IPS DF 6.9 (cell line): ENCODE results near the gene LRP8.
A peak's percentile ranks its signal among the peaks of the same experiment; 100 is the strongest.
"Not testable (repeated sequence)": the region's sequence is repeated elsewhere in the genome, so short reads cannot be mapped to it uniquely, and the experiment has no call there.

Experiments used
- DNase-seq: peaks from one replicate; pipeline ENCODE4 v3.0.0-alpha.2; 2013; ENCODE audit warnings: low read depth, low spot score
- H3K27ac ChIP-seq: one replicate; pipeline ENCODE4 v1.5.1; 2013; ENCODE audit warnings: low read length, control low read depth
- H3K27me3 ChIP-seq: 2 replicates; pipeline ENCODE4 v1.6.1; 2013; ENCODE audit warnings: mild to moderate bottlenecking, low read length; ENCODE audit not compliant: control insufficient read depth, insufficient read depth
- H3K36me3 ChIP-seq: 2 replicates; pipeline ENCODE4 v1.6.1; 2013; ENCODE audit warnings: low read length; ENCODE audit not compliant: control insufficient read depth, insufficient read depth
- H3K4me1 ChIP-seq: 2 replicates; pipeline ENCODE4 v1.6.1; 2013; ENCODE audit warnings: low read length; ENCODE audit not compliant: control insufficient read depth, insufficient read depth
- H3K4me3 ChIP-seq: 2 replicates; pipeline ENCODE4 v1.5.1; 2013; ENCODE audit warnings: mild to moderate bottlenecking, low read length
- H3K9me3 ChIP-seq: 2 replicates; pipeline ENCODE4 v1.6.1; 2013; ENCODE audit warnings: low read length, inconsistent platforms; ENCODE audit not compliant: control insufficient read depth, insufficient read depth
- WGBS: extraction: QIAGEN DNeasy Blood & Tissue Kit; methylation state at CpG from one replicate; pipeline ENCODE4 v1.1.7; 2013; ENCODE audit warnings: mixed read lengths, missing lambda C conversion rate; ENCODE audit not compliant: insufficient read length, insufficient coverage; 5-methylcytosine and 5-hydroxymethylcytosine counted together

Gene LRP8

GRCh38 chr1:53210352-53210751 is 117.5 kb downstream of the LRP8 start:
- no peak overlapping the region for H3K27ac ChIP-seq
- H3K36me3 ChIP-seq = peaks cover 14% of the 10 kb centered on the region
- DNase-seq = no peak

GRCh38 chr1:53207726-53208125 is 120.1 kb downstream of the LRP8 start:
- no peaks in the 10 kb centered on the region for H3K27me3 ChIP-seq
- no peak for DNase-seq
- H3K36me3 ChIP-seq = peaks cover 11% of the 10 kb centered on the region; the same call in 1 of the 2 replicates
- no peak overlapping the region for H3K27ac ChIP-seq
- WGBS = no CpG with 5 or more reads among the region's 1 CpG
- H3K4me1 ChIP-seq = no peaks in the 10 kb centered on the region
- H3K4me3 ChIP-seq = no peak overlapping the region
- peaks cover 6% of the 10 kb centered on the region; the same call in 1 of the 2 replicates for H3K9me3 ChIP-seq

More at GRCh38 chr1:53210352-53210751, 117.5 kb downstream of the LRP8 start:
- Histone ChIP-seq H3K4me3 (no peak overlapping the region), H3K27me3 (no peaks in the 10 kb centered on the region), H3K4me1 (no peaks in the 10 kb centered on the region), H3K9me3 (peaks cover 4% of the 10 kb centered on the region; the same call in 1 of the 2 replicates)
- WGBS = no CpG with 5 or more reads among the region's 7 CpGs

- Histone ChIP-seq H3K4me1 (no peaks in the 10 kb centered on the region), H3K27me3 (no peaks in the 10 kb centered on the region), H3K4me3 (no peak overlapping the region), H3K9me3 (peaks cover 6% of the 10 kb centered on the region; the same call in 1 of the 2 replicates), H3K36me3 (peaks cover 13% of the 10 kb centered on the region; the same call in 1 of the 2 replicates), H3K27ac (no peak overlapping the region)
- no peak for DNase-seq
- WGBS = no CpG with 5 or more reads among the region's 1 CpG
Measured at GRCh38 chr1:53206735-53207379, 121.0 kb downstream of the LRP8 start.

GRCh38 chr1:53206083-53206685 is 121.7 kb downstream of the LRP8 start:
- not testable (repeated sequence) for H3K27ac ChIP-seq, DNase-seq, H3K4me3 ChIP-seq, H3K27me3 ChIP-seq, H3K4me1 ChIP-seq, H3K9me3 ChIP-seq
- no CpG with 5 or more reads among the region's 3 CpGs for WGBS
- peaks cover 13% of the 10 kb centered on the region; the same call in 1 of the 2 replicates for H3K36me3 ChIP-seq

- peaks cover 13% of the 10 kb centered on the region; the same call in 1 of the 2 replicates for H3K36me3 ChIP-seq
- WGBS = no CpG with 5 or more reads among the region's 1 CpG
- not testable (repeated sequence) for H3K4me3 ChIP-seq, H3K27me3 ChIP-seq, DNase-seq, H3K9me3 ChIP-seq, H3K4me1 ChIP-seq, H3K27ac ChIP-seq
Measured at GRCh38 chr1:53205496-53205895, 122.4 kb downstream of the LRP8 start.

GRCh38 chr1:53203466-53203865 is 124.4 kb downstream of the LRP8 start:
- WGBS = no CpG with 5 or more reads among the region's 3 CpGs
- Histone ChIP-seq H3K36me3 (peaks cover 7% of the 10 kb centered on the region; the same call in 1 of the 2 replicates), H3K4me1 (no peaks in the 10 kb centered on the region), H3K4me3 (no peak overlapping the region), H3K9me3 (peaks cover 6% of the 10 kb centered on the region; the same call in 1 of the 2 replicates), H3K27ac (no peak overlapping the region), H3K27me3 (no peaks in the 10 kb centered on the region)
- no peak for DNase-seq

GRCh38 chr1:53198241-53198651 is 129.6 kb downstream of the LRP8 start:
- H3K36me3 ChIP-seq = peaks cover 2% of the 10 kb centered on the region; the same call in 1 of the 2 replicates
- no peaks in the 10 kb centered on the region for H3K9me3 ChIP-seq
- no peak for DNase-seq
- H3K27me3 ChIP-seq = no peaks in the 10 kb centered on the region
- H3K4me3 ChIP-seq = no peak overlapping the region
- WGBS = no CpG with 5 or more reads among the region's 4 CpGs
- H3K4me1 ChIP-seq = no peaks in the 10 kb centered on the region
- H3K27ac ChIP-seq = no peak overlapping the region

GRCh38 chr1:53197291-53198200 is 130.3 kb downstream of the LRP8 start:
- WGBS = 100% methylated on average over 2 of the region's 13 CpGs
- Histone ChIP-seq H3K36me3 (0 out of 2 replicates have a peak, but pooled peaks cover under 1% of the 10 kb centered on the region), H3K4me3 (peak overlapping the region; percentile 76; the same call in 1 of the 2 replicates), H3K27me3 (no peaks in the 10 kb centered on the region), H3K9me3 (no peaks in the 10 kb centered on the region), H3K4me1 (no peaks in the 10 kb centered on the region), H3K27ac (no peak overlapping the region)
- no peak for DNase-seq

- Histone ChIP-seq H3K27me3 (no peaks in the 10 kb centered on the region), H3K4me3 (peak within 1 kb of the TSS; percentile 76), H3K9me3 (no peaks in the 10 kb centered on the region), H3K36me3 (no peaks in the 10 kb centered on the region), H3K4me1 (no peaks in the 10 kb centered on the region), H3K27ac (no peak within 1 kb of the TSS)
- WGBS = no CpG with 5 or more reads among the region's 57 CpGs
- DNase-seq = peak; percentile 71
Measured at GRCh38 chr1:53196485-53197290, 131.2 kb downstream of the LRP8 start, which contains the start of gene CPT2. Gene CPT2 (plus strand): TSS chr1:53196824. CDS start chr1:53196944, 120 bp downstream.
